Nephron (organoid): ENCODE measurements around the gene SLC36A3.

Experiments used
- H3K27ac Mint-ChIP-seq, 3 experiments: 2 replicates each; pipeline ENCODE4 v1.8.0; 2020; ENCODE audit warnings: mixed read lengths in 3 of 3, mild to moderate bottlenecking in 2 of 3, moderate library complexity in 1 of 3
- H3K27me3 Mint-ChIP-seq: 2 replicates; pipeline ENCODE4 v1.8.0; 2021; ENCODE audit warnings: low read depth, mild to moderate bottlenecking, moderate library complexity, mixed read lengths
- H3K36me3 Mint-ChIP-seq: 2 replicates; pipeline ENCODE4 v1.8.0; 2020; ENCODE audit warnings: low read depth, mixed read lengths
- H3K4me1 Mint-ChIP-seq: 2 replicates; pipeline ENCODE4 v1.8.0; 2020; ENCODE audit warnings: mixed read lengths
- H3K4me3 Mint-ChIP-seq, 3 experiments: 2 replicates each; pipeline ENCODE4 v1.8.0; 2020; ENCODE audit warnings: mild to moderate bottlenecking in 3 of 3, mixed read lengths in 3 of 3, moderate library complexity in 2 of 3
- H3K9me3 Mint-ChIP-seq: 2 replicates; pipeline ENCODE4 v1.8.0; 2020; ENCODE audit warnings: mixed read lengths
- CTCF ChIP-seq, 3 experiments: fragments of 200-600 bp; sonication (generic); IDR thresholded peaks; one replicate each; pipeline ENCODE4 v1.5.0; 2021; ENCODE audit warnings: antibody characterized with exemption in 3 of 3; ENCODE audit not compliant: unreplicated experiment in 3 of 3

SLC36A3 gene

GRCh38 chr5:151327585-151327984, 24.0 kb upstream of the SLC36A3 start:
- Mint-ChIP-seq H3K36me3 (no peaks in the 10 kb centered on the region), H3K4me1 (no peaks in the 10 kb centered on the region), H3K27ac (no peak overlapping the region), H3K27me3 (no peaks in the 10 kb centered on the region), H3K4me3 (no peak overlapping the region), H3K9me3 (no peaks in the 10 kb centered on the region)
- TF ChIP-seq CTCF (IDR thresholded peaks at IDR 0.05; ENCODE audit: unreplicated experiment in 3 of 3) = no peak

GRCh38 chr5:151326266-151326665, 22.7 kb upstream of the SLC36A3 start:
- Mint-ChIP-seq H3K4me3 (no peak overlapping the region), H3K9me3 (no peaks in the 10 kb centered on the region), H3K27me3 (no peaks in the 10 kb centered on the region), H3K27ac (no peak overlapping the region), H3K4me1 (no peaks in the 10 kb centered on the region), H3K36me3 (no peaks in the 10 kb centered on the region)
- TF ChIP-seq CTCF (IDR thresholded peaks at IDR 0.05; ENCODE audit: unreplicated experiment in 3 of 3) = no peak

GRCh38 chr5:151320481-151320880, 16.9 kb upstream of the SLC36A3 start:
- peaks cover 3% of the 10 kb centered on the region for H3K27me3 Mint-ChIP-seq
- H3K9me3 Mint-ChIP-seq = no peaks in the 10 kb centered on the region
- peaks cover 25% of the 10 kb centered on the region for H3K4me1 Mint-ChIP-seq
- H3K27ac Mint-ChIP-seq = no peak overlapping the region
- H3K4me3 Mint-ChIP-seq = no peak overlapping the region
- no peak for TF ChIP-seq CTCF (IDR thresholded peaks at IDR 0.05; ENCODE audit: unreplicated experiment in 3 of 3)
- H3K36me3 Mint-ChIP-seq = no peaks in the 10 kb centered on the region

- Mint-ChIP-seq H3K36me3 (no peaks in the 10 kb centered on the region), H3K4me1 (peaks cover 25% of the 10 kb centered on the region), H3K4me3 (no peak overlapping the region), H3K9me3 (no peaks in the 10 kb centered on the region), H3K27ac (peak overlapping the region; percentile 56 to 78 (median 65)), H3K27me3 (peaks cover 3% of the 10 kb centered on the region)
- TF ChIP-seq CTCF (IDR thresholded peaks at IDR 0.05; ENCODE audit: unreplicated experiment in 3 of 3) = peak in 2 of 3 experiments; percentile 15 to 24
Observed at GRCh38 chr5:151318850-151319732, 15.5 kb upstream of the SLC36A3 start.

- Mint-ChIP-seq H3K4me1 (peaks cover 33% of the 10 kb centered on the region), H3K4me3 (no peak overlapping the region), H3K27me3 (peaks cover 3% of the 10 kb centered on the region), H3K9me3 (no peaks in the 10 kb centered on the region), H3K36me3 (no peaks in the 10 kb centered on the region), H3K27ac (peak overlapping the region; percentile 53 to 67 (median 64))
- no peak for TF ChIP-seq CTCF (IDR thresholded peaks at IDR 0.05; ENCODE audit: unreplicated experiment in 3 of 3)
Observed at GRCh38 chr5:151317871-151318270, 14.3 kb upstream of the SLC36A3 start.
